Loucy (cell line): ENCODE results near the gene RASGRP1.

Experiments
- CTCF ChIP-seq: fragments of 200-600 bp; sonication (generic); conservative IDR thresholded peaks from 2 replicates; pipeline ENCODE4 v1.5.1; 2014; ENCODE audit warnings: mild to moderate bottlenecking, antibody characterized with exemption, low read length
- EZH2phosphoT487 ChIP-seq: fragments of 200-600 bp; IDR thresholded peaks from 2 replicates; pipeline ENCODE4 v1.6.1; 2018; ENCODE audit warnings: antibody characterized with exemption, mild to moderate bottlenecking, moderate library complexity, borderline replicate concordance

- TF ChIP-seq CTCF (no peak), EZH2phosphoT487 (no peak)
Measured at GRCh38 chr15:38557921-38558320, 6.7 kb downstream of the RASGRP1 start.
